ENCODE results near the gene INPP5J.

Gene INPP5J

DNA sequence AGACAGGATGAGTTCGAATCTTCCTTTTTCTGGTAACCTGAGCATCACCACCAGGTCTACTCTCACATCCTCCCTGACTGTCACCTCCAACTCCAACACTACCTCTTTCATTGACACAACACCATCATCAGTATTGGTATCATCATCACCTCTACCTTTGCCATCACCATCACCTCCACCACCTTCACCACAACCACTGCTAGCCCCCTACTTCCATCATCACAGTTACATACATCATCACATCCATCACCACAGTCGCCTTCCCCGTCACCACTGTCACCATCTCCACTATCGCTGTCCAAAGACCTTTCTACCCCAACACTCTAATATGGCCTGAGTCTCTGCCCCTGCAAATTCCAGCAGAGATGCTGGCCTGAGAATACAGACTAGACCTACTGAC lies 1.4 kb upstream of the INPP5J start:
- H3K4me1 Mint-ChIP-seq: peaks cover 0 to 3% of the 10 kb centered on the region in 2 donors
- no peak for ATAC-seq (replicated peaks)
- H3K27ac Mint-ChIP-seq: no peak overlapping the region
- H3K4me3 Mint-ChIP-seq: no peak overlapping the region
- DNase-seq: no peak
- H3K27me3 Mint-ChIP-seq: peaks cover 9 to 26% of the 10 kb centered on the region in 2 donors
- no peaks in the 10 kb centered on the region for H3K9me3 Mint-ChIP-seq
- H3K36me3 Mint-ChIP-seq: no peaks in the 10 kb centered on the region

- ATAC-seq (replicated peaks) (no peak), DNase-seq (no peak)
- Mint-ChIP-seq H3K27ac (no peak overlapping the region), H3K9me3 (no peaks in the 10 kb centered on the region), H3K36me3 (no peaks in the 10 kb centered on the region), H3K27me3 (peaks cover 10 to 28% of the 10 kb centered on the region in 2 donors), H3K4me3 (no peak overlapping the region), H3K4me1 (peaks cover 1 to 5% of the 10 kb centered on the region in 2 donors)
Observed at GRCh38 chr22:31122196-31122531, 602 bp upstream of the INPP5J start.

DNA sequence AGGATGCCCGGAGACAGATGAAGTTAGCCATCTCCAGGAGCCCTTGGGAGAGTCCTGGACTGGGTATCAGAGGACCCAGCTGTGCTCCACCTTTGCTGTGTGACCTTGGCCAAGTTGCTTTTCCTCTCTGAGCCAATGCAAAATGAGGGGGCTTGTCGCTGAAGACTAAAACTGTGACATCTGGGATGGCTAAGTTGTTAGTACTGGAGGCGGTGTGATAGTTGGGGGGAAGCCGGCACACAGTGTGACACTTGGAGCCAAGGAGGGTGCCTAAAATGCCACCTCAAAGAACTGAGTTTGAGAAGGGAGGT lies 481 bp downstream of the INPP5J start:
- DNase-seq (no peak), ATAC-seq (replicated peaks) (no peak)
- Mint-ChIP-seq H3K9me3 (no peaks in the 10 kb centered on the region), H3K27ac (no peak overlapping the region), H3K27me3 (peaks cover 19 to 39% of the 10 kb centered on the region in 2 donors), H3K4me3 (no peak overlapping the region), H3K36me3 (no peaks in the 10 kb centered on the region), H3K4me1 (peaks cover 7 to 11% of the 10 kb centered on the region in 2 donors)

DNA sequence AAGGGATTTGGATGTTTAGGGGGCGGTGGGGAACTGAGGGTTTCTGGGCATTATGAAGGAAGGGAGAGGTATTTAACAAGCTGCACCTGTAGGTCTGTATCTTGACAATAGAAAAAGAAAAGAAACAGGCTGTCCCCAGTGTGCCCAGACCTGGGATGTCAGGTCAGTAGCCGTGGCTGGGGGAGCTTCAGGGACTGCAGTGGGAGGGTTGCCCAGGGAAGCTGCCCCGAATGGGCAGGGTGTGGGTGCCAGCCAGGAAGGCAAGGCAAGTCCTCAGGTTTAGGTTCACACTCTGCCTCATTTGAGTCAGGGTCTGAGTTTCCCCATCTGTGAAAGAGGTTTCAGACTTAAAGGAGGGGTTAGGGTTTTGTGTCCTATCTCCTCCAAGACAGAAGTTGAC lies 1.5 kb downstream of the INPP5J start:
- peaks cover 7 to 11% of the 10 kb centered on the region in 2 donors for H3K4me1 Mint-ChIP-seq
- no peaks in the 10 kb centered on the region for H3K36me3 Mint-ChIP-seq
- H3K9me3 Mint-ChIP-seq: no peaks in the 10 kb centered on the region
- no peak overlapping the region for H3K27ac Mint-ChIP-seq
- ATAC-seq (replicated peaks) (no peak), DNase-seq (no peak)
- H3K4me3 Mint-ChIP-seq: no peak overlapping the region
- H3K27me3 Mint-ChIP-seq: peaks cover 19 to 39% of the 10 kb centered on the region in 2 donors

GRCh38 chr22:31124811-31125465 lies 2.2 kb downstream of the INPP5J start:
- H3K27me3 Mint-ChIP-seq: peaks cover 19 to 37% of the 10 kb centered on the region in 2 donors
- no peak for ATAC-seq (replicated peaks)

DNA sequence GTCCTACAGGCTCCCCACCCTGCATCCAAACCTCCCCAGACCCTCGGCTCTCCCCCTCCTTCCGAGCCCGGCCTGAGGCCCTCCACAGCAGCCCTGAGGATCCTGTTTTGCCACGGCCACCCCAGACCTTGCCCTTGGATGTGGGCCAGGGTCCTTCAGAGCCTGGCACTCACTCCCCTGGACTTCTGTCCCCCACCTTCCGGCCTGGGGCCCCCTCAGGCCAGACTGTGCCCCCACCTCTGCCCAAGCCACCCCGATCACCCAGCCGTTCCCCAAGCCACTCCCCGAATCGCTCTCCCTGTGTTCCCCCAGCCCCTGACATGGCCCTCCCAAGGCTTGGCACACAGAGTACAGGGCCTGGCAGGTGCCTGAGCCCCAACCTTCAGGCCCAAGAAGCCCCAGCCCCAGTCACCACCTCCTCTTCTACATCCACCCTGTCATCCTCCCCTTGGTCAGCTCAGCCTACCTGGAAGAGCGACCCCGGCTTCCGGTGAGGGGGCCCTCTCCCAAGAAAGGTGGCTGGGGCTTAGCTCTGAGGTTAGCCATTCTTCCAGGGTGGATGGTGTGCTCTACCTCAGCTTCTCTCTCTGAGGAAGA lies 2.9 kb downstream of the INPP5J start:
- no peak overlapping the region for H3K27ac Mint-ChIP-seq
- H3K4me1 Mint-ChIP-seq: peaks cover 7 to 11% of the 10 kb centered on the region in 2 donors
- H3K9me3 Mint-ChIP-seq: no peaks in the 10 kb centered on the region
- no peak for DNase-seq
- H3K27me3 Mint-ChIP-seq: peaks cover 19 to 31% of the 10 kb centered on the region in 2 donors
- H3K36me3 Mint-ChIP-seq: no peaks in the 10 kb centered on the region
- no peak for ATAC-seq (replicated peaks)
- H3K4me3 Mint-ChIP-seq: no peak overlapping the region

More at GRCh38 chr22:31124811-31125465, 2.2 kb downstream of the INPP5J start:
- peaks cover 7 to 11% of the 10 kb centered on the region in 2 donors for H3K4me1 Mint-ChIP-seq
- no peak overlapping the region for H3K27ac Mint-ChIP-seq
- no peaks in the 10 kb centered on the region for H3K9me3 Mint-ChIP-seq
- no peaks in the 10 kb centered on the region for H3K36me3 Mint-ChIP-seq
- DNase-seq: no peak
- no peak overlapping the region for H3K4me3 Mint-ChIP-seq

- Mint-ChIP-seq H3K36me3 (no peaks in the 10 kb centered on the region), H3K27ac (no peak overlapping the region), H3K4me3 (no peak overlapping the region), H3K27me3 (peaks cover 19 to 31% of the 10 kb centered on the region in 2 donors), H3K9me3 (no peaks in the 10 kb centered on the region), H3K4me1 (peaks cover 7 to 11% of the 10 kb centered on the region in 2 donors)
- DNase-seq: no peak
- ATAC-seq (replicated peaks): no peak
Observed at GRCh38 chr22:31126128-31126868, 3.5 kb downstream of the INPP5J start.

DNA sequence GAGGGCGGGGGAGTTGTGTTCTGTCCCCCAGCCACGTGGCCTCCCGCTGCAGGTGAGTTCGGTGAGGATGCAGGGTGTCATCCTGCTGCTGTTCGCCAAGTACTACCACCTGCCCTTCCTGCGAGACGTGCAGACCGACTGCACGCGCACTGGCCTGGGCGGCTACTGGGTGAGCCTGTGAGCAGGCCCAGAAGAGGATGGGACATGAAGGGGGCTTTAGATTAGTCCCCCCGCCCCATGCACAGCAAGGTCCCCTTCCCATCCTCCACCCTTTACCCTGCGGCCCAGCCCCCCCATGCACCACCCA lies 4.1 kb downstream of the INPP5J start:
- Mint-ChIP-seq H3K27me3 (peaks cover 19 to 31% of the 10 kb centered on the region in 2 donors), H3K4me3 (no peak overlapping the region), H3K9me3 (no peaks in the 10 kb centered on the region), H3K36me3 (no peaks in the 10 kb centered on the region), H3K4me1 (peaks cover 7 to 11% of the 10 kb centered on the region in 2 donors), H3K27ac (no peak overlapping the region)
- no peak for ATAC-seq (replicated peaks)
- no peak for DNase-seq

DNA sequence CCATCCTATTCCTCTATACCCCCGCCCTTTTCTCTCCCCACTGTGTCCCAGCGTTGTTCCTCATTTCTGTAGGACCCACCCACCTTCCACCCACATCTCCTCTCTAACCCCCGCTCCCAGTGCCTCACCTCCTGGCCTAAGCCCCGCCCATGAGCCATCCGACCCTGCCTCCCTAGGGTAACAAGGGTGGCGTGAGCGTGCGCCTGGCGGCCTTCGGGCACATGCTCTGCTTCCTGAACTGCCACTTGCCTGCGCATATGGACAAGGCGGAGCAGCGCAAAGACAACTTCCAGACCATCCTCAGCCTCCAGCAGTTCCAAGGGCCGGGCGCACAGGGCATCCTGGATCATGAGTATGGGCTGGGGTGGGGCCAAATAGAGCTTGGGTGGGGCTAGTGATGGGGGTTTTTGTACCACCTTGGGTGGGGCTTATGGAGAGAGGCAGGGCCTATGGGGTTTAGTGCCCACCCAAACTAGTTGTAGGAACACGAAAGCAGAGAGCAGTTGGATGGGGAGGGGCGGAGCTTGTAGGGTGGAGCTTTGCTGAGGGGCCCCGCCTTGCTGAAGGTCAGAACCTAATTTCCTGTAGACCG lies 4.5 kb downstream of the INPP5J start:
- Mint-ChIP-seq H3K9me3 (no peaks in the 10 kb centered on the region), H3K4me1 (peaks cover 7 to 11% of the 10 kb centered on the region in 2 donors), H3K36me3 (no peaks in the 10 kb centered on the region), H3K4me3 (peak overlapping the region in 1 of 2 donors; percentile 29), H3K27me3 (peaks cover 19 to 31% of the 10 kb centered on the region in 2 donors), H3K27ac (no peak overlapping the region)
- ATAC-seq (replicated peaks) (peak; percentile 34), DNase-seq (no peak)

GRCh38 chr22:31128156-31128555 lies 5.4 kb downstream of the INPP5J start:
- H3K4me3 Mint-ChIP-seq: no peak overlapping the region
- no peak overlapping the region for H3K27ac Mint-ChIP-seq
- DNase-seq (no peak), ATAC-seq (replicated peaks) (no peak)
- peaks cover 7 to 11% of the 10 kb centered on the region in 2 donors for H3K4me1 Mint-ChIP-seq
- peaks cover 19 to 31% of the 10 kb centered on the region in 2 donors for H3K27me3 Mint-ChIP-seq
- H3K9me3 Mint-ChIP-seq: no peaks in the 10 kb centered on the region
- H3K36me3 Mint-ChIP-seq: no peaks in the 10 kb centered on the region

DNA sequence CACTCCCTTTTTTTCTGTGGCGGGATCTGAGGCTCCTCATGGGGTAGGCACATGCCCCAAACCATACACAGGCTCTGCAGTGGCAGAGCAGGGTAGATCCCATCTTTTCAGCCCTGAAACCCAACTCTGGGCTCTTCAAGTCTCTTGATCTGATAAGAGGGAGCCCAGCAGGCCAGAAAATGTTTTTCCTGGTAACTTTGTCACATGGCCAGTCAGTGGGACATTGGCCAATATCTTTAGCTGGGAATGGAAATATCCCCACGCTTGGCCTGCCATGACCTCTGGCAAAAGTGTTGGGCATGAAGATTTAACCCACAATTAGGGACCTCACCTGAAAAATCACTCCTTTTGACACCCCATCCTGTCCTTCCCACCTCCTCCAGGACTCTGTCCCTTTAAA lies 8.1 kb downstream of the INPP5J start:
- no peak overlapping the region for H3K4me3 Mint-ChIP-seq
- H3K9me3 Mint-ChIP-seq: no peaks in the 10 kb centered on the region

GRCh38 chr22:31133911-31134310 lies 11.1 kb downstream of the INPP5J start:
- Mint-ChIP-seq H3K4me1 (no peaks in the 10 kb centered on the region), H3K27ac (no peak overlapping the region), H3K36me3 (no peaks in the 10 kb centered on the region), H3K4me3 (no peak overlapping the region), H3K27me3 (peaks cover 0 to 9% of the 10 kb centered on the region in 2 donors), H3K9me3 (no peaks in the 10 kb centered on the region)
- DNase-seq (no peak), ATAC-seq (replicated peaks) (no peak)

More for the DNA sequence above, 8.1 kb downstream of the INPP5J start:
- ATAC-seq (replicated peaks) (no peak), DNase-seq (no peak)
- no peaks in the 10 kb centered on the region for H3K36me3 Mint-ChIP-seq
- no peak overlapping the region for H3K27ac Mint-ChIP-seq
- peaks cover 7 to 11% of the 10 kb centered on the region in 2 donors for H3K4me1 Mint-ChIP-seq
- H3K27me3 Mint-ChIP-seq: peaks cover 12 to 16% of the 10 kb centered on the region in 2 donors

- ATAC-seq (replicated peaks): no peak
- no peaks in the 10 kb centered on the region for H3K9me3 Mint-ChIP-seq
- no peaks in the 10 kb centered on the region for H3K36me3 Mint-ChIP-seq
- H3K27ac Mint-ChIP-seq: no peak overlapping the region
- peaks cover 4 to 12% of the 10 kb centered on the region in 2 donors for H3K27me3 Mint-ChIP-seq
- no peak overlapping the region for H3K4me3 Mint-ChIP-seq
- no peak for DNase-seq
- no peaks in the 10 kb centered on the region for H3K4me1 Mint-ChIP-seq
Observed at GRCh38 chr22:31134688-31135087, 11.9 kb downstream of the INPP5J start.

- no peak overlapping the region for H3K27ac Mint-ChIP-seq
- no peak for DNase-seq
- H3K36me3 Mint-ChIP-seq: no peaks in the 10 kb centered on the region
- no peaks in the 10 kb centered on the region for H3K9me3 Mint-ChIP-seq
- peaks cover 11 to 20% of the 10 kb centered on the region in 2 donors for H3K27me3 Mint-ChIP-seq
- no peaks in the 10 kb centered on the region for H3K4me1 Mint-ChIP-seq
- ATAC-seq (replicated peaks): no peak
- H3K4me3 Mint-ChIP-seq: no peak overlapping the region
Observed at GRCh38 chr22:31135706-31136105, 12.9 kb downstream of the INPP5J start.

GRCh38 chr22:31136155-31136554 lies 13.4 kb downstream of the INPP5J start:
- H3K36me3 Mint-ChIP-seq: no peaks in the 10 kb centered on the region
- ATAC-seq (replicated peaks) (no peak), DNase-seq (no peak)
- no peak overlapping the region for H3K4me3 Mint-ChIP-seq
- H3K27ac Mint-ChIP-seq: no peak overlapping the region
- H3K27me3 Mint-ChIP-seq: peaks cover 14 to 23% of the 10 kb centered on the region in 2 donors
- no peaks in the 10 kb centered on the region for H3K4me1 Mint-ChIP-seq
- no peaks in the 10 kb centered on the region for H3K9me3 Mint-ChIP-seq

Data from stimulated activated naive B cell treated with anti-CD40 and anti-IgM and Interleukin-4, amounts not matched to agents 10 μg/mL and 1 μg/mL and 100 μg/mL, for 72 hours (primary cell).